ENCODE measurements around the gene CPSF4L. TPM values are rescaled to one million over a fixed set of nuclear protein-coding genes. Genes with fewer than 3 reads are reported as not detected.
A peak's percentile ranks its signal among the peaks of the same experiment; 100 is the strongest.

The CPSF4L gene
- total and polyA plus RNA-seq, 9 donors, result 0.25 TPM; not detected in 8

- H3K27ac ChIP-seq, result no peak overlapping the region
- intact Hi-C loops (cut with DNase I), result no loop called here
- H3K27me3 ChIP-seq, result no peaks in the 10 kb centered on the region
- no peak overlapping the region for H3K4me3 ChIP-seq
- no peaks in the 10 kb centered on the region for H3K9me3 ChIP-seq
- 77 to 91% (median 84%) methylated on average over 8 of the region's 8 CpGs for WGBS, 3 donors
- H3K36me3 ChIP-seq, result no peaks in the 10 kb centered on the region
- no peak for DNase-seq
- TF ChIP-seq POLR2A (IDR thresholded peaks at IDR 0.05), result no peak
- peaks cover 8% of the 10 kb centered on the region for H3K4me1 ChIP-seq (ENCODE audit: insufficient read depth)
Measured at GRCh38 chr17:73272906-73273218, 11.2 kb upstream of the CPSF4L start.

GRCh38 chr17:73271072-73271471 is 9.4 kb upstream of the CPSF4L start:
- Histone ChIP-seq H3K36me3 (no peaks in the 10 kb centered on the region), H3K27me3 (no peaks in the 10 kb centered on the region), H3K27ac (no peak overlapping the region), H3K9me3 (no peaks in the 10 kb centered on the region), H3K4me3 (no peak overlapping the region), H3K4me1 (ENCODE audit: insufficient read depth) (peaks cover 2% of the 10 kb centered on the region)
- 94 to 96% (median 96%) methylated on average over 9 of the region's 9 CpGs for WGBS, 3 donors
- intact Hi-C loops (cut with DNase I), result no loop called here
- no peak for TF ChIP-seq CTCF (IDR thresholded peaks at IDR 0.05)
- no peak for DNase-seq

- intact Hi-C loops (cut with DNase I), result loop anchor here in 1 of 4 donors (10.0 kb wide), 1 partner anchor 45 kb away; the partner anchor contains the start of gene CDC42EP4
- Histone ChIP-seq H3K36me3 (no peaks in the 10 kb centered on the region), H3K4me3 (no peak overlapping the region), H3K9me3 (no peaks in the 10 kb centered on the region), H3K27me3 (no peaks in the 10 kb centered on the region), H3K4me1 (ENCODE audit: insufficient read depth) (peaks cover 2% of the 10 kb centered on the region), H3K27ac (no peak overlapping the region)
- DNase-seq, result no peak
- WGBS, 3 donors, result 95 to 98% (median 97%) methylated on average over 1 of the region's 1 CpG
- TF ChIP-seq POLR2A (IDR thresholded peaks at IDR 0.05), result no peak
- TF ChIP-seq EP300 (IDR thresholded peaks at IDR 0.05), result no peak
- TF ChIP-seq CTCF (IDR thresholded peaks at IDR 0.05), result no peak
Measured at GRCh38 chr17:73269791-73270190, 8.1 kb upstream of the CPSF4L start.

GRCh38 chr17:73269329-73269615 is 7.6 kb upstream of the CPSF4L start:
- DNase-seq, result no peak
- Histone ChIP-seq H3K27ac (no peak overlapping the region), H3K36me3 (no peaks in the 10 kb centered on the region), H3K4me3 (no peak overlapping the region), H3K9me3 (no peaks in the 10 kb centered on the region), H3K4me1 (ENCODE audit: insufficient read depth) (peaks cover 2% of the 10 kb centered on the region), H3K27me3 (no peaks in the 10 kb centered on the region)
- intact Hi-C loops (cut with DNase I), result loop anchor here in 1 of 4 donors (10.0 kb wide), 1 partner anchor 46 kb away; the partner anchor contains the start of gene CDC42EP4
- TF ChIP-seq CTCF (IDR thresholded peaks at IDR 0.05) (no peak), EP300 (IDR thresholded peaks at IDR 0.05) (no peak), POLR2A (IDR thresholded peaks at IDR 0.05) (no peak)

GRCh38 chr17:73268582-73269328 is 7.1 kb upstream of the CPSF4L start:
- Histone ChIP-seq H3K36me3 (no peaks in the 10 kb centered on the region), H3K27ac (no peak overlapping the region), H3K4me1 (ENCODE audit: insufficient read depth) (peaks cover 2% of the 10 kb centered on the region), H3K9me3 (no peaks in the 10 kb centered on the region), H3K4me3 (no peak overlapping the region), H3K27me3 (no peaks in the 10 kb centered on the region)
- intact Hi-C loops (cut with DNase I), result loop anchor here in 1 of 4 donors (10.0 kb wide), 1 partner anchor 46 kb away; the partner anchor contains the start of gene CDC42EP4
- TF ChIP-seq CTCF (IDR thresholded peaks at IDR 0.05) (no peak), EP300 (IDR thresholded peaks at IDR 0.05) (no peak), POLR2A (IDR thresholded peaks at IDR 0.05) (no peak)
- WGBS, 3 donors, result 90 to 94% (median 90%) methylated on average over 9 of the region's 9 CpGs
- peak in 1 of 5 donors; percentile 28 for DNase-seq

Data from ovary (tissue), 9 donors.